AG09319 (cell line): Measurements from ENCODE around the gene AXL.

Experiments
- DNase-seq: peaks from one replicate; pipeline ENCODE4 v3.0.0-alpha.2; 2010; ENCODE audit warnings: low read depth; ENCODE audit errors: extremely low read depth
- TF ChIP-seq, protein P1 (sequence below): IDR thresholded peaks from 2 replicates; pipeline ENCODE4 v1.5.1; 2011; ENCODE audit warnings: low read depth, mild to moderate bottlenecking, inconsistent platforms, low read length, moderate library complexity

The AXL gene

GRCh38 chr19:41302624-41303351, 83.8 kb downstream of the AXL start:
- TF ChIP-seq, protein P1, sequence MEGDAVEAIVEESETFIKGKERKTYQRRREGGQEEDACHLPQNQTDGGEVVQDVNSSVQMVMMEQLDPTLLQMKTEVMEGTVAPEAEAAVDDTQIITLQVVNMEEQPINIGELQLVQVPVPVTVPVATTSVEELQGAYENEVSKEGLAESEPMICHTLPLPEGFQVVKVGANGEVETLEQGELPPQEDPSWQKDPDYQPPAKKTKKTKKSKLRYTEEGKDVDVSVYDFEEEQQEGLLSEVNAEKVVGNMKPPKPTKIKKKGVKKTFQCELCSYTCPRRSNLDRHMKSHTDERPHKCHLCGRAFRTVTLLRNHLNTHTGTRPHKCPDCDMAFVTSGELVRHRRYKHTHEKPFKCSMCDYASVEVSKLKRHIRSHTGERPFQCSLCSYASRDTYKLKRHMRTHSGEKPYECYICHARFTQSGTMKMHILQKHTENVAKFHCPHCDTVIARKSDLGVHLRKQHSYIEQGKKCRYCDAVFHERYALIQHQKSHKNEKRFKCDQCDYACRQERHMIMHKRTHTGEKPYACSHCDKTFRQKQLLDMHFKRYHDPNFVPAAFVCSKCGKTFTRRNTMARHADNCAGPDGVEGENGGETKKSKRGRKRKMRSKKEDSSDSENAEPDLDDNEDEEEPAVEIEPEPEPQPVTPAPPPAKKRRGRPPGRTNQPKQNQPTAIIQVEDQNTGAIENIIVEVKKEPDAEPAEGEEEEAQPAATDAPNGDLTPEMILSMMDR, result no peak

GRCh38 chr19:41303954-41304353, 84.9 kb downstream of the AXL start:
- TF ChIP-seq, protein P1, result no peak
- no peak for DNase-seq

More at GRCh38 chr19:41302624-41303351, 83.8 kb downstream of the AXL start:
- no peak for DNase-seq

GRCh38 chr19:41304706-41305483, 85.9 kb downstream of the AXL start:
- no peak for DNase-seq
- TF ChIP-seq, protein P1, result no peak

DNA sequence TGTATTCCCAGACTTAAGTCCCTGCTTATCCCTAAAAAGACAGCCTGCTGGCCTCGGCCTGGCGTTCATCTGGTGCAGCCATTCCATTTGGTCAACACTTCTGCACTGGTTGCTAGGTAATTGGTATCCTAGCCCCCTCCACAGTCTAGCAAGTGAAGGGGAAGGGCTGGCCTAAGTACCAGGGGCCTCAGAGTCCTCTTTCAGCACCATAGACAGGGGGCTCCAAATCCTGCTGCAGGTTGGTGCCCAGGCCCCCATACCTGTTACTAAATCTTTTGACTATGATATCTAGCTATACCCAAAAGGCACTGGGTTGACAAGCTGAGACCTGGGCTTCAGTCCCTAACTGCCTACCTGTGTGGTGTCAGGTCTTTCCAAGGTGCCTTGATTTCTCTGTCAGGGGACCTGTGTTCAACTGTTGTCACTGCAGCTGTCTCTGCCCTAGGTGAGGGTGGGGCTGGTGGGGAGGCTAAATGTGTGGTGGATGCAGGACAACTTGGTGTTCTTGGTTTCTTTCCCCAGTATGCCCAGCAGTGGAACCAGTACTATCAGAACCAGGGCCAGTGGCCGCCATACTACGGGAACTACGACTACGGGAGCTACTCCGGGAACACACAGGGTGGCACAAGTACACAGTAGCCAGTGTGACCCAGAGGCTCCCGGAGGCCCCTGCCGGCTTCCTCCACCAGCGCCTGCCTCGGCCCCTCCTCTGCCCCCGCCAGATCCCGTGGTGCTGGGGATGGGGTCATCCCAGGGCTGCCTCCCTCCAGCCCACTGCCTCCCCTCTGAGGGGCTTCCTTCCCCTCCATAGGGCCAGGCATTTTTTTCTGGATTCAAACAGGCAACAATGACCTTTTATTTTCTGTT, 87.1 kb downstream of the AXL start:
- TF ChIP-seq, protein P1, result no peak
- no peak for DNase-seq

GRCh38 chr19:41307090-41307875, 88.3 kb downstream of the AXL start:
- DNase-seq, result no peak

DNA sequence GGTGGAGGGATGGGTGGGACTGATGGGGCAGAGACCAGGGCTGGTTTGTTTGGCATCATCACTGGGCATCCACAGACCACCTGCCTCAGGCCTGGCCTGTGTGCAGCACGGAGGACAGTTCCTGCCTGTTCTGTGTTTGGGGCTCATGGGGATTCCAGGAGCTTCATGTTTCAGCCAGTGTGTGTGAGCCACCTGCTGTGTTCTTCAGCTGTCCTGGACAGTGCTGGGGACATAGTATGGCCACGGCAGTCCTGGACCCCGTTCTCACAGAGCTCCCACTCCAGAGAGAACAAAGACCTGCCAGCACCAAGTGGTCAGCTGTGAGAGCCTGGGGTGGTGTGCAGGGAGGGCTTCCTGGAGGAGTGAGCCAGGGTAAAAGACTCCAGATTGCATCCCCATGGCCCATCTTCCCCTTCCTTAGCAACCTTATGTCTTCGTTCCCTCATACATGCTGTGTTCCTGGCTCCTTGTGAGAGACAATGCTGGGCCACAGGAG, 89.0 kb downstream of the AXL start:
- no peak for DNase-seq
- TF ChIP-seq, protein P1, result no peak

More at GRCh38 chr19:41307090-41307875, 88.3 kb downstream of the AXL start:
- TF ChIP-seq, protein P1, result no peak
